HG02885 (cell line): ENCODE measurements around the gene ZBTB46.
"Not testable (repeated sequence)": the region's sequence is repeated elsewhere in the genome, so short reads cannot be mapped to it uniquely, and the experiment has no call there.

Source experiments
- ATAC-seq: cut with Tn5 transposase; IDR thresholded peaks from one replicate; pipeline ENCODE4 v1.9.1; 2021; ENCODE audit warnings: mild to moderate bottlenecking; ENCODE audit not compliant: unreplicated experiment, poor library complexity

The ZBTB46 gene

DNA sequence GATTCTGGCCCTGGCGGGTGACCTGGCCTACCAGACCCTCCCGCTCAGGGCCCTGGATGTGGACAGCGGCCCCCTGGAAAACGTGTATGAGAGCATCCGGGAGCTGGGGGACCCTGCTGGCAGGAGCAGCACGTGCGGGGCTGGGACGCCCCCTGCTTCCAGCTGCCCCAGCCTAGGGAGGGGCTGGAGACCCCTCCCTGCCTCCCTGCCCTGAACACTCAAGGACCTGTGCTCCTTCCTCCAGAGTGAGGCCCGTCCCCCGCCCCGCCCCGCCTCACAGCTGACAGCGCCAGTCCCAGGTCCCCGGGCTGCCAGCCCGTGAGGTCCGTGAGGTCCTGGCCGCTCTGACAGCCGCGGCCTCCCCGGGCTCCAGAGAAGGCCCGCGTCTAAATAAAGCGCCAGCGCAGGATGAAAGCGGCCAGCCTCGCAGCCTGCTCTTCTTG is 92.4 kb downstream of the ZBTB46 start:
- no peak for ATAC-seq

DNA sequence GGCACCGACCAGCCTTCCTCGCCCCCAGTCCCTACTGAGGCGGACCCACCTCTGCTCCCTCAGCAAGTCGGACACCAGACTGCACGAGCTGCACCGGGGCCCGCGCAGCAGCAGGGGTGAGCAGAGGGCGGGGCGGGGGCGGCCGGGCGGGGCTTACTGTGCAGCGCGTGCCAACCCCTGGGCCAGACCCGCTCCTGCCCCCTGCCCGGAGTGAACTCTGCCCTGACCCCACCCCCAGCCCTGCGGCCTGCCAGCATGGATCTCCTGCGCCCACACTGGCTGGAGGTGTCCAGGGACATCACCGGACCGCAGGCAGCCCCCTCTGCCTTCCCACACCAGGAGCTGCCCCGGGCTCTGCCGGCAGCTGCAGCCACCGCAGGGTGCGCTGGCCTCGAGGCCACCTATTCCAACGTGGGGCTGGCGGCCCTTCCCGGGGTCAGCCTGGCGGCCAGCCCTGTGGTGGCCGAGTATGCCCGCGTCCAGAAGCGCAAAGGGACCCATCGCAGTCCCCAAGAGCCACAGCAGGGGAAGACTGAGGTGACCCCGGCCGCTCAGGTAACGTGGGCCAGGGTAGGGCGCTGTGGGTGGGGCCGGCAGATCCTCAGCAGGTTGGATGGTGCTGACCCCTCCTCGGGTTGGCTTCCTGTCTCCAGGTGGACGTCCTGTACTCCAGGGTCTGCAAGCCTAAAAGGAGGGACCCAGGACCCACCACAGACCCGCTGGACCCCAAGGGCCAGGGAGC is 92.9 kb downstream of the ZBTB46 start:
- no peak for ATAC-seq

DNA sequence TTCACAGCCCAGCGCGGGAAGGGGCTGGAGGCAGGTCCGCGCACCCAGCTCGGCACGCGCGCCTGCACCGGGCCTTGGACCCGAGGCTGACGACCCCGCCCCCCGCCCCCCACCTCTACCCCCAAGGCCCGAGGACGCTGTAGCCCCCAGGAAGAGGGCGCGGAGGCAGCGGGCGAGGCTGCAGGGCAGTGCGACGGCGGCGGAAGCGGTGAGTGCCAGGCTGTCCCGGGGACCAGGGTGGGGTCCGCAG is 93.4 kb downstream of the ZBTB46 start:
- ATAC-seq, result no peak

DNA sequence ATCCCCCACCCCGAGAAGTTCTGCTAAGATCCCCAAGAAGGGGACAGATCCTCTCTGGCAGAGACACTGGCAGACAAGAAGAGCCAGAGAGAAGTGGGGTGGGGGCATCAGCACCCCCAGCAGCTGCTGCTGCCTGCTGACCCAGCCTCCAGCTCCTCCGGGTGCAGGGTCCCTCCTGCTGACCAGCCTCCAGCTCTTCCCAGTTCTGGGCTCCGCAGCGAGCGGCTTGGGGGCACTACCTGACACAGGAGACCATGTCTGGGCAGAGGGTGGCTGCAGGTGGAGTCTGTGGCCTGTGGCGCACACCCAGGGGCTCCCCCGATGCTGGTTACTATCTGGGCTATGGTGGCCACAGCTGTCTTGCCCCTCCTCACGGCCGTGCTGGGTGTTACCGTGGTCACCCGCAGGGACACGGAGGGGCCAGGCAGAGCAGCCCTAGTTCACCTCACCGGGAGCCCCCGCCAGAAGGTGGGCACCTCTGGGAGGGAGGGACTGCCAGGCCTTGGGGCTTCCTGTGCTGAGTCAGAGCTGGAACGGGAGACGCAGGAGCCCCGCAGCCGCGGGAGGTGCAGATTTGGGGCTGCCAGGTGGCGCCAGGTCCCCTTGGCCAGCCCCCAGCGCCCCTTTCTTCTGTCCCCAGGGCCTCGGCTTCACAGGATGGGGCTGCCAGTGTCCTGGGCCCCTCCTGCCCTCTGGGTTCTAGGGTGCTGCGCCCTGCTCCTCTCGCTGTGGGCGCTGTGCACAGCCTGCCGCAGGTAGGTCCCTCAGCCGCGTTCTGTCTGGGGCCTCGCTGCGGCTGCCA is 94.0 kb downstream of the ZBTB46 start:
- ATAC-seq, result no peak

DNA sequence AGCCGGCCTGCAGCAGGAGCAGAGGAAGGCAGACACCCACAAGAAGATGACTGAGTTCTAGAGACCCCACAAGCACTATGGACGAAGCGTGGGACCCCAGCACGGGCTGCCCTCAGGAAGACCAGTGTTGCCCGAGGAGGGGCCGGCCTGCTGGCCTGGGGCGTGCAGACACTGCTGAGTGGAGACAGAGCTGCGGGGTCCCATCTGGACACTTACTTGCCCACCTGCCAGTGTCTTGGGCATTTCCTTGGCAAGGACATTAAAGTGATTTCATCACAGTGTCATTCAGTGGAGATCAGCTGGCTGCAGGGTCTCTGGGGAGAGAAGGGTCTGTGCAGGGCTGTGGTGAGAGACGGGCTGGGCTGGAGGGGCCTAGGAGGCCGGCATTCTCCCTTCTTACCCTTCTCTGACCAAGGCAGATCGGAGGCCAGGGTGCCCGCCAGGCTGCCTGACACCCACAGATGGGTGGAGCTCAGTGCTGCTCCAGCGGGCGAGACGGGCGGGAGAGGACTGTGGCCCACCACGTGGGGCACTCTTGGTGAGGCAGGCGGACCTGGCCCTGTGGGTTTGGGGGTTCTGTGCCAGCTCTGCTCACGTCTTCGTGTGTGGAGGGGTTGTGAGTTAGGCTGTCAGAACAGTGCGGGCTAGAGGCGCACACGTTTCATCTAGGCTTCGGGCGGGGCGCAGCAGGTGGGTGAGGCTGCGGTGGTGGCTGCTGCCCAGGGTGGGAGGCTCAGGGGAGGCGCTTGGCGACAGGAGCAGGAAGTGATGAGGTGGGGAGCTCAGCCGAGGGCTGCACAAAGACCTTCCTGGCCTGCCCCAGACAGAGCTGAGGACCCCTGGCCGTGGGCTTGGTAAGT is 95.0 kb downstream of the ZBTB46 start, which contains the start of gene LIME1:
Gene LIME1 (plus strand): TSS at position 806 of the 860 bp plus-strand sequence. CDS start 886 bp downstream, outside the sequence.
- ATAC-seq, result no peak

DNA sequence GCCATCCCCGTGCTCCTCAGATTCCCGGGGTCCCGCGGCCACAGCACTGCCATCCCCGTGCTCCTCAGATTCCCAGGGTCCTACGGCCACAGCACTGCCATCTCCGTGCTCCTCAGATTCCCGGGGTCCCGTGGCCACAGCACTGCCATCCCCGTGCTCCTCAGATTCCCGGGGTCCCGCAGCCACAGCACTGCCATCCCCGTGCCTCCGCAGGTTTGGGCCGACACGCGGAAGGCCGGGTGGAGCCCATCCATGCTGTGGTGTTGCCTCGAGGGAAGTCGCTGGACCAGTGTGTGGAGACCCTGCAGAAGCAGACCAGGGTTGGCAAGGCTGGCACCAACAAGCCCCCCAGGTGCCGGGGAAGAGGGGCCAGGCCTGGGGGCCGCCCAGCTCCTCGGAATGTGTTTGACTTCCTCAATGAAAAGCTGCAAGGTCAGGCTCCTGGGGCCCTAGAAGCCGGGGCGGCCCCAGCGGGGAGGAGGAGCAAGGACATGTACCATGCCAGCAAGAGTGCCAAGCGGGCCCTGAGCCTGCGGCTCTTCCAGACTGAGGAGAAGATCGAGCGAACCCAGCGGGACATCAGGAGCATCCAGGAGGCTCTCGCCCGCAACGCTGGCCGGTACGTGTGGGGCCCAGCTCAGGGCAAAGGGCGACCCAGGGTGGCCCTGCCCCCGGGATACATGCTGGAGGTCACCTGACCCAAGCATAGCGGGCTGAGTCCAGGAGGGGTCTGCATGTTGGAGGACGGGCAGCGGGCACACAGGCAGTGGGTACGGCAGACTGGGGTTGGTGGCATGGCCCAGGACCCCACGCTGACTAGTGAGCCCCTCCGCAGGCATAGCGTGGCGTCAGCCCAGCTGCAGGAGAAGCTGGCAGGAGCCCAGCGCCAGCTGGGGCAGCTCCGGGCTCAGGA is 95.9 kb downstream of the ZBTB46 start:
- ATAC-seq, result no peak

DNA sequence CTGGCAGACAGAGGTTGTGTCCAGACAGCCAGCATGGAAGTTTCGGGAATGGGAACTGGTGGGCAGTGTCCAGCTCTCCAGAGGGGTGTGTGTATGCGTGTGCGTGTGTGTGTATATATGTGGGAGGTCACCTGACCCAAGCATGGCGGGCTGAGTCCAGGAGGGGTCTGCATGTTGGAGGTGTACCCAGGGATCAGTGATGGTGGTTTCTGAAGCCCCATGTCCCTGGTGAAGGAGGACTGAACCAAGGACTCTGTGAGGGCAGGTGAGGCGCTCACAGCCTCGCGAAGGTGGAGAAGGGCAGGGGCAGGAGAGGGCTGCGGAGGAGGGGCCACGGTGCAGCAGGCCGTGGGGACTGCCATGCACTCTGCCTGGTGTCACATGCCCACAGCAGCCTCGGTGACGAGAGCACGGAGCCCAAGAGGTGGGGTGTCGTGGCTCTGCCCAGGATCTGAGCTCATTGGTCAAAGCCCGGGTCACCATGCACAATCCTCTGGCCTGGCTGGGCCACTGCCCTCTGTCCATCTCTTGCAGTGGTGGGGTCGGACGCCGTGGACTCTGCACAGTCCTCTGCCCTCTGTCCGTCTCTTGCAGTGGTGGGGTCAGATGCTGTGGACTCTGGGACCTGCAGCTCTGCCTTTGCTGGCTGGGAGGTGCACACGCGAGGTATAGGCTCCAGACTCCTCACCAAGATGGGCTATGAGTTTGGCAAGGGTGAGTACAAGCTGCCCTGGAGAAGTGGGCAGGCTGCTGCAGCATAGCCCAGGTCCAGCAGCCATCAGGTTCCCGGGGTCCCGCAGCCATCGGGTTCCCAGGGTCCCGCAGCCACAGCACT is 96.7 kb downstream of the ZBTB46 start:
- ATAC-seq, result no peak

DNA sequence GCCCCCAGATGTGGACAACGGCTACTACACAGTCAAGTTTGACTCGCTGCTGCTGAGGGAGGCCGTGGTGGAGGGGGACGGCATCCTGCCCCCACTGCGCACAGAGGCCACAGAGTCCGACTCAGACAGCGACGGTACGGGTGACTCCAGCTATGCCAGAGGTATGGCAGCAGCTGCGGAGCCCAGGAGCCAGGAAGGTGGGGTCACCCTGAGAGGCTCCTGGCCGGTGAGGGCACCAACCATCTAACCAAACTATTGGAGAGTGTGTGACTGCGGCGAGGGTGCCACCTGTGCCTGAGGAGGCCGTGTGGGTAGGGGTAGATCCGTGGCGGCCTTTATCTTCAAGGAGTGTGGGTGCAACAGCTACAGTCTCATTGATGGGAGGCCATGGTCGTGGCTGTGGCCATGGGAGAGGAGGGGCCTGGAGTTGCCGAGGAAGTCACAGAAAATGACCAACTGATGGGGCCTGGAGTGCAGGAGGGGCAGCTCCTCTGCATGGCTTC is 97.4 kb downstream of the ZBTB46 start:
- no peak for ATAC-seq

DNA sequence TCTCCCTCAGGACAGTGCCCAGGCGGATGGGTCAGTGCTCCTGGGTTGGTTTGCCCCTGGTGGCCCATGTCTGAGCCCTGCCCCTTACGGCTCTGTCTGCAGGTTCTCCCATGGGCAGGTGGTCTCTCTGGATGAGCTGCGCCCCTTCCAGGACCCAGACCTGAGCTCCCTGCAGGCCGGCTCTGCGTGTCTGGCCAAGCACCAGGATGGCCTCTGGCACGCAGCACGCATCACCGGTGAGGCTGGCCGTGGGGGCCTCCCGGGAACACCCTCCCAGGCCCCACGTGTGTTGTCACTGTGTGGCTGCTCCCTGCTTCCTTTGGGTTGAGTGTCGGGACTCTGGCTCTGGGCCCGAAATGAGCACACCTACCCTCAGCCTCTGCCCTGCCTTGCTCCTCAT is 97.9 kb downstream of the ZBTB46 start:
- no peak for ATAC-seq

DNA sequence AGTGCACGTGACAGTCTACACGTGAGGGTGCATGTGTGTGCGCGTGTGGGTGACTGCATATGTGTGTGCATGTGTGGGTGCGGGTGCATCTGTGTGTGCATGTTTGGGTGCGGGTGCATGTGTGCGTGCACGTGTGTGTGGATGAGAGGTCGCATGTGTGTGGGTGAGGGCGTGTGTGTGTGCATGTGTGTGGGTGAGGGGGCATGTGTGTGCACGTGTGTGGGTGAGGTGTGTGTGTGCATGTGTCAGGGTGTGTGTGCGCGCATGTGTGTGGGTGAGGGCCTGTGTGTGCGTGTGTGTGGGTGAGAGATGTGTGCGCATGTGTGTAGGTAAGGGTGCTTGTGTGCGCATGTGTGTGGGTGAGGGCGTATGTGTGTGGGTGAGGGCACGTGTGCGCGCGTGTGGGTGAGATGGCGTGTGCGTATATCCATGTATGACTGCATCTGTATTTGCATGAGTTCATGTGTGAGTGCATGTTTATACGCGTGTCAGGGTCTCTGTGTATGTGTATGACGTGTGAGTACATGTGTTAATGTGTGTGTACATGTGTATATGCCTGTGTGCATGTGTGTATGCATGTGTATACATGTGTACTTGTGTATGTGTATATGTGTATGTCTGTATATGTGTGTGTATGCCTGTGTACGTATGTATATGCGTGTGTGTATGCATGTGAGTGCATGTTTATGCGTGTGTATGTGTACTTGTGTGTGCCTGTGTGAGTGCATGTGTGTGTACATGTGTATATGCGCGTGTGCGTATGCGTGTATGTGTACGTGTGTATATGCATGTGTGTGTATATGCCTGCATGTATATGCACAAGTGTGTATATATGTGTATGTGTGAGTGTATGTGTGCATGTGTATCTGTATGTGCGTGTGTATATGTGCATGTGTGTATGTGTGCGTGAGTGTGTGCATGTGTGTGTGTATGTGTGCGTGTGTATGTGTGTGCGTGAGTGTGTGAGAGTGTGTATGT is 98.7 kb downstream of the ZBTB46 start:
- ATAC-seq, result no peak

DNA sequence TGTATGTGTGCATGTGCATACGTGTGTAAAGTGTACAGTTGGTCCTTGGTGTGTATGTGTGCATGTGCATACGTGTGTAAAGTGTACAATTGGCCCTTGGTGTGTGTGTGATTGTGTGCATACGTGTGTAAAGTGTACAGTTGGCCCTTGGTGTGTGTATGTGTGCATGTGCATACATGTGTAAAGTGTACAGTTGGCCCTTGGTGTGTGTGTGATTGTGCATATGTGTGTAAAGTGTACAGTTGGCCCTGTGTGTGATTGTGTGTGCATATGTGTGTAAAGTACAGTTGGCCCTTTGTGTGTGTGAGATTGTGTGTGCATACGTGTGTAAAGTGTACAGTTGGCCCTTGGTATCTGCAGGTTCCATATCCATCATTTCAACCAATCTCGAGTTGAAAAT is 99.7 kb downstream of the ZBTB46 start:
- ATAC-seq, result no peak

DNA sequence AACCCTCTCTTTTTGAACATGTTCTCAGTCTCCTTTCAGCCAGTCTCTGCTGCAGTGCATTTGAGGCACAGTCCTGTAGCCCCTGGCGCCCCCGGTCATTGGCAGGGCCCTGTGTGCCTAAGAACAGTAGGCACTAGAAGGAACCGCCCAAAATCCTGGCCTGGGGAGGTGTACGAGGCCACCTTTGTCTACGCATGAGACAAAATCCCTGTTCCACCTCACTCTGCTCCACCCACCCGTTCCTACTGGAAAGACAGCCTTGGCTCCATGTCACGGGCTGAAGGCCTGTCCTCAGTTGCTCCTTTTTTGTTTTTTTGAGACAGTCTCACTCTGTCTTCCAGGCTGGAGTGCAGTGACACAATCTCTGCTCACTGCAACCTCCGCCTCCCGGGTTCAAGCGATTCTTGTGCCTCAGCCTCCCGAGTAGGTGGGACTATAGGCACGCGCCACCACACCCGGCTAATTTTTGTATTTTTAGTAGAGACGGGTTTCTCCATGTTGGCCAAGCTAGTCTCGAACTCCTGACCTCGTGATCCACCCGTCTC is 100.8 kb downstream of the ZBTB46 start:
- ATAC-seq, result not testable (repeated sequence)

DNA sequence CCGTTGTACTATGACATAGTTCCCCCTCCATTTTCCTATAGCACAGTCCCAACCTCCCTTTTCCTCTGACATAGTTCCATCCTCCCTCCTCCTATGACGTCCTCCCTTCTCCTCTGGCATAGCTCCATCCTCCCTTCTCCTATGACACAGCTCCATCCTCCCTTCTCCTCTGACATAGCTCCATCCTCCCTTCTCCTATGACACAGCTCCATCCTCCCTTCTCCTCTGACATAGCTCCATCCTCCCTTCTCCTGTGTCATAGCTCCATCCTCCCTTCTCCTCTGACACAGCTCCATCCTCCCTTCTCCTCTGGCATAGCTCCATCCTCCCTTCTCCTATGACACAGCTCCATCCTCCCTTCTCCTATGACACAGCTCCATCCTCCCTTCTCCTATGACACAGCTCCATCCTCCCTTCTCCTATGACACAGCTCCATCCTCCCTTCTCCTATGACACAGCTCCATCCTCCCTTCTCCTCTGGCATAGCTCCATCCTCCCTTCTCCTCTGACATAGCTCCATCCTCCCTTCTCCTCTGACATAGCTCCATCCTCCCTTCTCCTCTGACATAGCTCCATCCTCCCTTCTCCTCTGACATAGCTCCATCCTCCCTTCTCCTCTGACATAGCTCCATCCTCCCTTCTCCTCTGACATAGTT is 108.0 kb downstream of the ZBTB46 start:
- not testable (repeated sequence) for ATAC-seq

DNA sequence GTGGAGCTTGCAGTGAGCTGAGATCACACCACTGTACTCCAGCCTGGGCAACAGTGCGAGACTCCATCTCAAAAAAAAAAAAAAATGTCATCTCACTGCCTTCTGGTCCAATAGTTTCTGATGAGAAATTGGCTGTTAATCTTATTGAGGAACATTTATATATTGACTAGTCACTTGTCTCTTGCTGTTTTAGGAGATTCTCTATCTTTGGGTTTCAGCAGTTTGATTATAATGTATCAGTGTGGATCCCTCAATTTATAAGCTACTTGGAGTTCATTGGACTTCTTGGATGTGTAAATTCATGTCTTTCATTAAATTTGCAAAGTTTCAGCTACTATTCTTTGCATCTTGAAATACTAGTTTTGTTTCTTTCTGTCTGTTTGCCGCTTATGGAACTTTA is 112.1 kb downstream of the ZBTB46 start:
- ATAC-seq, result no peak

DNA sequence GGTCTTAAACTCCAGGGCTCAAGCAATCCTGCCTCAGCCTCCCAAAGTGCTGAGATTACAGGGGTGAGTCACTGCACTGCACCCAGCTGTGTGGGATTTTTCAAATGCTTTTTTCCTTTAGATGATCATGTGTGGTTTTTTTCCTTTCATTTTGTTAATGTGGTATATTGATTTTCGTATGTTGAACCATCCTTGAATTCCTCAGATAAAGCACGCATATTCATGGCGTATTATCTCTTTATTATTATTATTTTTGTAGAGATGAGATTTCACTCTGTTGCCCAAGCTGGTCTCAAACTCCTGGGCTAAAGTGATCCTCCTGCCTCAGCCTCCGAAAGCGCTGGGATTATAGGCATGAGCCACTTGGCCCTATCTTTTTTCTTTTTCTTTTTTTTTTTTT is 116.2 kb downstream of the ZBTB46 start:
- ATAC-seq, result no peak

DNA sequence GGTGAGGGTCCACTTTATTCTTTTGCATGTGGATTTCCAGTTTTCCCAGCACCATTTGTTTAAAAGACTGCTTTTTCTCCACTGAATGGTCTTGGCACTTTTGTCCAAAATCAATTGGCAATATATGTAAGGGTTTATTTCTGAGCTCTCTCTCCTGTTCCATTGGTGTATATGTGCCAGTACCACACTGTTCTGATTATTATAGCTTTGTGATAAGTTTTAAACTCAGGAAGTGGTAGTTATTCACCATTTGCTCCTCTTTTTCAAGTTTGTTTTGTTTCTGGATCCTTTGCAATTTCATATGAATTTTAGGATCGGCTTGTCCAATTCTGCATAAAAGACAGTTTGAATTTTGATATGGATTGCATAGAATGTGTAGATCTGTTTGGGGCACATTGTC is 118.9 kb downstream of the ZBTB46 start:
- no peak for ATAC-seq

DNA sequence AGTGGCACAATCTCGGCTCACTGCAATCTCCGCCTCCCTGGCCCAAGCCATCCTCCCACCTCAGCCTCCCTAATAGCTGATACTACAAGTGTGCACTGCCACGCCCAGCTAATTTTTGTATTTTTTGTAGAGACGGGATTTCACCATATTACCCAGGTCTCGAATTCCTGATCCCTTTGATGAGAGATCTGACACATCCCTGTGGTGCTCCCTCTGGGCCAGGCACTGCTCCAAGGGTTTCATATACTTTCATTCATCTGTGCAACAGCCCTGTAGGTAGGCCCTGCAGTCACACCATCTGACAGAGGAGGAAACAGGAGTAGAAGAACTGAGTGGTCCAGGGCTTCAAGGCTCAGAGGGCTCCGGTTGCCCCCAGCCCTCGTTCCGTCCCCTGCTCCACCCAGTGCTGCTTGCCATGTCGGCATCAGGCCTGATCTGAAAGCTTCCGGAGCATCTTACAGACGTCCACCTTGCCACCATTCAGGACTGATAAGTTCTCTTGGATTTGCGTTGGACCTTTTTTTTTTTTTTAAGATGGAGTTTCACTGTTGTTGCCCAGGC is 119.9 kb downstream of the ZBTB46 start:
- no peak for ATAC-seq
